HG02588 (cell line): Measurements from ENCODE around the gene GSTP1.

Source experiments
- ATAC-seq: cut with Tn5 transposase; IDR thresholded peaks from one replicate; pipeline ENCODE4 v1.9.1; 2021; ENCODE audit warnings: mild to moderate bottlenecking, moderate library complexity; ENCODE audit not compliant: unreplicated experiment

GSTP1 gene

DNA sequence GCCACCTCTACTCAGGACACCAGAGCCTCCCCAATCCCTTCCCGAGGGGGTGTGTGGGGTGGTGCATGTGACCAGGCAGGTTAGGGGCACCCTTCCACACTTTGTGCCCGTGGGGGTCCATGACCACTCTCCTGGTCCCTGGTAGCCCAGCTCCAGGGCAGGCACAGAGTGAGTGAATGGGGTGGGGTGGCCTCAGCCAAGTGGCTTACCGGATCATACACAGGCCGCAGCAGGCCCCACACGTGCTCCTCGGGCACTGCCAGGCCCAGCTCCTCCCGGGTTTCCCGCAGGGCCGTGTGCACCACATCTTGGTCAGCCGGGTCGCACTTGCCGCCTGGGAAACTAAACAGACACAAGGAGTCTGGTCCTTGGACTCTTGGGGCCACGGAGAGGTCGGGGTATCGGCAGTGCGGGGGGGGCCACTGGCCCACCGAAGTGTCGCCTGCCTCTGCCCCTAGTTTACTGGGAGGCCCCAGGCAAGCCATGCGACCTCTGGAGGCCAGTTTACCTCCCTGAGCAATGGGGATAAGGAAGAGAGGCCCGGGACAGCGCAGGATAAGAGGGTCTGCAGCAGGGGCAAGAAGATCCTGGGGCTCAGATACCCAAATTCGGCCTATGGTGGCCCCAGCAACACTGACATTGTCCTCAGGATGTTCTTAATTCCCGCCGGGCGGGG, 45.2 kb downstream of the GSTP1 start:
- no peak for ATAC-seq

DNA sequence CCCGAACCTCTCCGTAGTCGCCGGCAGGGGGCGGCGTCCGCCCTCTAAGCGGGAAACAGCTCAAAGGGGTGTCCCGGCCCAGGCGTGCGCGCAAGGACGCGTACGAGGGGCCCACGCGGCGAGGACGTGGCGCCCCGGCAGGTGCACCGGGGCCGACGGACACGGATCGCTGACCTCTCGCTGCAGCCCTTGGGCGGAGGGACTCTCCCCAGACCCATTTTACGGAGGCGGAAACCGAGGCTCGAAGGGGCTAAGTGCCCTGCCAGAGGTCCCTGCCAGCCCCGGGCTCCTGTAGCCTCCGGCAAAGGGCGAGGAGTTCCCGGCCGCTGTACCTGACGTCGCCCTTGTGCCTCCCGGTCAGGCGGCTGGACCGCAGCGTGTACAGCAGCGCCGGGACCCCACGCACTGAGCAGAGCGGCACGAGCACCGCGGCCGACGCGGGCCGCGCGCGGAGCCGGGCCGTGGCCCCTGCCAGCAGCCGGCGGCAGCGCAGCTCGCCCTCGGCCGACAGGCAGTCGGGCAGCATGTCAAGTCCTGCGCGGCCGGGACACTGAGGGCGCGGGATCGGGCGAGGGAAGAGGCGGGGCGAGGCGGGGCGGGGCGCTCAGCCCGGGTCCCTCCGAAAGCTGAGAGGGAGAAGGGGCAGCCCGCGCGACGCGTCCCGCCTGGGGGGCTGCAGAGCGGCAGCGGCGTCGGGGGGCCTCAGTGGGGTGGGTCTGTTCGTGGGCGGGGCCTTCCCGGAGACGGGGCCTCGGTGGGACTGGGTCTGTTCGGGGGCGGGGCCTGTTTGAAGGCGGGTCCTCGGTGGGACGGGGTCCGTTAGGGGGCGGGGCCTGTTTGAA, 46.0 kb downstream of the GSTP1 start, which contains the start of gene NUDT8:
Gene NUDT8 (minus strand): TSS at position 552 of the 842 bp plus-strand sequence. CDS start 26 bp downstream, at position 526.
- peak; percentile 57 for ATAC-seq

DNA sequence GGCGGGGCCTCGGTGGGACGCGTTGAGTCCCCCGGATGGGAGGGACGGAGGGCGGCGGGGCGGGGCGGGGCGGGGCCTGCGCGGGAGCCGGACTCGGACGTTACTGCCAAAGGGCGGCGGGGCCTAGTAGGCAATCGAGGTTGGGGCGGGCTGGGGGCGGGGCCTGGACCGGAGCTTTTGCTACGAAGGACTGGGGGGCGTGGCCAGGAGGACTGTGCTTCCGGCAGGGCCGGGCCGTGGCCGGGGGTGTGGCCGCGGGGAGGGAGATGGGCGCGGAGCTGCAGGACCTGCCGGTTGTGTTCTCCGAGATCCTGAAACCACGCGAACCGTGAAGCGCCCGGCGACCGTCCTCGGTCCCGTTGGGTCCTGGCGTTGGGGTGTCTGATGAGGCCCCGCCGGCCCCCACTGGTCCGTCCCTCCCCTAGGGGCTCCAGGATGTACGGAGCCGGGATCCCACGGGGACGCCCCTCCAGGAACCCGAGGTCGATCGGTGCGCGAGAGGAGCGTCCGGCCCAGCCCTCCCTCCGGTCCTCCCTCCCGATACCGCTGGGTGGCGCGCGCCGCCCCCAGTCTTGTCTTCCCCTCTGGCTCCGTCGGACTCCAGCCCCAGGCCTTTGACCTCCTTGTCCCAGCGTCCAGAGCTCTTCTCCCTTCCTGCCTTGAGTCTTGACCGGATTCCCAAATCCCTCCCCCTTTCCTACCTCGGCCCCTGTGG, 46.8 kb downstream of the GSTP1 start:
- ATAC-seq = peak; percentile 60

DNA sequence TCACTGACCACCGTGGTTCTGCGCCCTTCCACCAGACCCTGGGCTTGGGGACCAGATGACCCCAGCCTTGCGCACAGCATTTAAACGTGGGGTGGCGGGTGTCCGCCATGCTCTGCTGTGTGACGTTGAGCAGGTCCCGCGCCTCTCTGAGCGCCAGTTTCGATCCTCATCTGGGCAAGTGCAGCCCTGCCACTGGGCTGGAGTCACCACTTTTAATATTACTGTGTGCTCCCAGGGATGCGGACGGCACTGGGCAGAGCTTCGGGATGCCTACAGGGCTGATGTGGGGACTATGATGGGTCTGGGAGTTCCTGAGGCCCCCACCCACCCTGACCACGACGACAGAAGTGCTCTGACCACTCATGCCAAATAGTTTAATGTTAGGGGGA, 47.3 kb downstream of the GSTP1 start:
- ATAC-seq = no peak

DNA sequence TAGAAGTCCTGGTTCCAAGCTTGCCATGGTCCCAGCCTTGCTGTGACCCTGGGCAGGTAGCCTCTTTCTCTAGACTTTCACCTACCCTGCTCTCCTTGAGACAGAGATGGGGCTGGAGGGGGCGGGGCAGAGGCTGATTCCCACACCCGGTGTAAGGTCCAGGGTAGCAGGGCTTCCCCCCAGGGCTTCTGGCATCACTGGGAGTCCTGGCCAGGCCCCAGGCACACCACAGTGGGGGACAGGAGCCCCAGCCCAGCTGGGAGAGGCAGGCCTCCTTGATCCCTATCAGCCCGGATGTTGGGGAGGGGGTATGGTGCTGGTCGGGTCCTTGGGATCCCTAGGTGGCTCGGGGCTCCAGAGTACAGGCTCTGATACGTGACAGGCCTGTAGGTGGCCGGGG, 47.8 kb downstream of the GSTP1 start:
- no peak for ATAC-seq

DNA sequence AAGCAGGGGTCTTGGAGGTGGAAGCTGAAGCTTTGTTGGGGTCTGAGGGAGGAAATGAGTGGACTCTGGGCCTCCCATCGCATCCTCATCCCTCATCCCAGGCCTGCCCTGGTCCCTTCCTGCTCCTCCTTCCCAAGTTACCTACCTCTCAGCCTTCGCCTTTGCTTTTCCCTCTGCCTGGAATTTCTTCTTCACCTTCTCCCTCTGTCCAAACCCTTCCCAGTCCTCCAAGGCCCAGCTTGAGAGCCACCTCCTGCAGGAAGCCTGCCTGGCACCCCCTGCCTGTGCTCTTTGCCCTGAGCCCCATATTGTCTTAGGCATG, 48.2 kb downstream of the GSTP1 start:
- no peak for ATAC-seq

DNA sequence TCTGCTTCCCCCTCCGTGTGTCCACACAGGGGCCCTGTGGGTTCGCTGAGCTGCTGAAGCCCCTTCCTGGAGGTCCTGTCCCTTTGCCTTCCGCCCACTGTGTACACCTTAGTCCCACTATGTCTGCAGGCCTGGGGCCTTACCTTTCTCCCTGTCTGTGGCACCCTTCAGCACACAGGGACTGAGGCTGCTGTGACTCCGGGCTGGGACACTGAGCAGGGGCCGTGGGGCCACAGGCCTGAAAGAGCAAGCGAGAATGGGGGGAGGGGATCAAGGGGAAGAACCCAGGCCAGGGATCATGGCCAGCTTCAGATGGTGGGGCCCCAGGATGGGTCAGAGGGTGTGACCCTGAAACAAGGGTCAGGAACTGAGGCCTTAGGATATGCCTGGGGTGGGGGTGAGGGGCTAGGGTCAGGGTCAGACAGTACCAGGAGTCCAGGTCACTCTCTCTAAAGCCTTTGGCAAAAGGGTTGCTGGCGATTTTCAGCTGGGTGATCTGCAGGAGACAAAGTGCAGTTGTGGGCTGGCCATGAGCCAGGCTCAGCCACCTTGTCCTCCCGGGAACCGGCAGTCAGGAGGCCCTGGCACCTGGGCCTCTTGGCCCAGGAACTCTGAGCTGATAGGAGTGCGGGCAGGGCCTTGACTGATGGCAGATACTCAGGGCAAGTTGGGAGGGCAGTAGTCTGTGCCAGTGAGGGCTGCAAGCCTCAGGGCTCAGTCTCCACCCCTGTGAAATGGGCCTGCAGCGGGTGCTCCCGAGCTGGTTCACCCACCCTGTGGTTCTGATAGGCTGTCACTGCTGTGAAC, 48.8 kb downstream of the GSTP1 start:
- ATAC-seq = no peak

DNA sequence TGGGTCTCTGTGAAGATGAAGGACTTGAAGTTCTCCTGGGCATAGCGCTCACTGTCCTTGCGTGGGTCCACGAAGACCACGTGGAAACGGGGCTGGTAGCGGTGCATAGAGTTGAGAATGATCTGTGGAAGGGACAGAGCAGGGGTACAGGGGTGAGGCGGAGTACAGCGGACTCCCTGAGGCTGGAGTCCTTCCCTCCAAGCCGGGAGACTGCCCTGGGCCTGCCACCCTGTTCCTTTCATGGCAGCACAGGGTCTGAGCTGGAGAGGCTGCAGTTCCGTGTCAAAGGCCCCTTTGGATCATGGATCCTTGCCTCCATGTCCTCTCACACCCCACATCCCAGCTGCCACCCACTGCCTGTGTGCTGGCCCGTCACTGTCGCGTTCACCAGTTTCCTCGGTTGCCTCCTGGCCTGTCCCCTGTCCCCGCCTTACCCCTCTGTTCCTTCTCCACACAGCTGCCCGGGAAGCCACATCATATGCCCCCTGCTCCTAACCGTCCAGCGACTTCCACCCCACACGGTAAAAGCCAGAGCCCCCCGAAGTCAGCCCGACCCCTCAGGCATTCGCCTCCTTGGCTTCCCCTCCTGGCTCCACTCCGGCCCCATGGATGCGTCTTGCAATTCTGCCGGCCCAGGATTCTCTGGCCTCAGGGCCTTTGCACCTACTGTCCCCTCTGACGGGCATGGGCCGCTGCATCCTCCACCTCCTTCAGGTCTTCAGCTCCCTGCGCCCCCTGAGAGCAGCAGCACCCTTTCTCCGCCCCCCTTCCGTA, 49.6 kb downstream of the GSTP1 start:
- ATAC-seq = no peak

DNA sequence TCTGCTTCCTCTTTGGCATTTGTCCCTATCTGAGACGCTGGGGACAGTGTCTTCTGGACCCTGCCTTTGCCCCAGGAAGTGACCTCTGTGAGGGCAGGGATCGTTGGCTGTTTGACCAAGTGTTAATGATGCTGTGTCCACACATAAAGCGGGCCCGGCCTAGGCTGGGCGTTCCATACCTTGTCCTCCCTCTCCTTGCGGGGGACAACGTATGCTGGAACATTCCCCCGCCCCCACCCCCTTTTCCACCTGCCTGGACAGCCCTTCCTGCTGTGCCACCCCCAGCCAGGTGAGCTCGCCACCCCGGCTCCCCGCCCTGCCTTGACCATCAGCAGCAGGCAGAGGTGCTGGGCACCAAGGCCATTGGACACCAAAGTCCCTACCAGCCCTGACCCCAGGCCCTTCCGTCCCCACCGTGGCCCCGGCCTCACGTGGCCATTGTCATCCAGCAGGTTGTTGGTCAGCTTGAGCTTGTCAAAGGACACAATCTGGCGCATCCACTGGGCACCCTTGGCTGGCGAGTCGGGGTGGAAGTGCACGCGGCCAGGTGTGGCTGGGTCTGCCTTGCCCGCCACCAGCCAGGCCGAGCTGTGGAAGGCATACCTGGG, 50.2 kb downstream of the GSTP1 start:
- no peak for ATAC-seq

DNA sequence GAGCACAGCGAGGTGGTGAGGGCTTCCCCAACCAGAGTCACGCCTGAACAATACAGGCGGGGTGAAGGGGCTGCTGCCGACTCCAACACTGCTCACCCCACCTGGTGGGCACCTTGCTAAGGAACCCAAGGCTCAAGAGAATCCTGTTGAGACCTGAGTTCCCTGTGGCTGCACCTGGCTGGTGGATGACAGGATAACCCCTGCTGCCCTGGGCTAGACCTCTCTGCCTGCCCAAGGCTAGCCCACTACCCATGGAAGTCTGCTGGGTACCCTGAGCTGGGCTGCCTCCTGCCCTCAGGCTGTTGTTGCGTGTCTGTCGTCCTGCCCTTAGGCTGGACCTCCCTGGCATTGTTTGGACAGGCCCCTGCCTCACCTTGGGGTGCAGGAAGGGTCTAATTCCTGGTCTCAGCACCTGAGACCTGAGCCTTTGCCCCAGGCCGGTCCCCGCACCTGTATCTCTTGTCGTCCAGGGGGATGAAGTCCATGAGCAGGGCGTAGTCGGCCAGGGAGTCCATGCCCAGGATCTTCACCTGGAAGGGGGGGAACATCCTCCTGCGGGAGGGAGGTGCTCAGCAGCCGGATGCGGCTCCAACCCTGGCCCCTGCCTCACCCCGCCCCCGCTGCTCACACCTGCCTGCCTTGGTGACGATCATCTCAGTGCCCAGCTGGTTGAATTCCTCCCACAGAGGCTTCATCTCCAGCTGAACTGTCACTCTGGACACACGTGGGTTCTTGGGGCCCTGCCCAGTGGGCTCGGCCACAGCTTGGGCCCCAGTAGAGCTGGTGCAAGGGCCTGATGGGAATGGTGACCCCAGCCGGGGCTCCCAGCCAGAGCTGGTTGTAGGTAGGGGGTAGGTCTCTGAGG, 51.0 kb downstream of the GSTP1 start:
- no peak for ATAC-seq

DNA sequence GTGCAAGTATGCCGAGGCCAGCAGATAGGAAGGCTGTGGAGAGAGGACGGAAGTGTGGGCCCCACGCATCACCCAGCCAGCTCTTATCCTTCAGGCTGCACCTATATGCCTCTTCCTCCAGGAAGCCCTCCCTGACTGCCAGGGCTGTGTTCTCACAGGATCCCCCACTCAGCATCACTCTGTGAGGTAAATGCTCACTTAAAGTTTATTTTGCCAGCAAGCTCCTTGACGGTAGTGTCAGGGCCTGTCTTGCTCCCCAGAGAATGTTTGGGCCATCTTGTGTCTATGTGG, 51.6 kb downstream of the GSTP1 start:
- no peak for ATAC-seq
